ENCODE results near the gene FAM237B. TPM values are rescaled to one million over a fixed set of nuclear protein-coding genes. Genes with fewer than 3 reads are reported as not detected.

The FAM237B gene
- not detected in 3 replicates for total RNA-seq (2021)
- not detected for Bru-seq, nascent RNA
- long read RNA-seq, experiment 1, result 0 reads
- long read RNA-seq, experiment 2, result 0 reads
- long read RNA-seq, experiment 3, result 0 reads

DNA sequence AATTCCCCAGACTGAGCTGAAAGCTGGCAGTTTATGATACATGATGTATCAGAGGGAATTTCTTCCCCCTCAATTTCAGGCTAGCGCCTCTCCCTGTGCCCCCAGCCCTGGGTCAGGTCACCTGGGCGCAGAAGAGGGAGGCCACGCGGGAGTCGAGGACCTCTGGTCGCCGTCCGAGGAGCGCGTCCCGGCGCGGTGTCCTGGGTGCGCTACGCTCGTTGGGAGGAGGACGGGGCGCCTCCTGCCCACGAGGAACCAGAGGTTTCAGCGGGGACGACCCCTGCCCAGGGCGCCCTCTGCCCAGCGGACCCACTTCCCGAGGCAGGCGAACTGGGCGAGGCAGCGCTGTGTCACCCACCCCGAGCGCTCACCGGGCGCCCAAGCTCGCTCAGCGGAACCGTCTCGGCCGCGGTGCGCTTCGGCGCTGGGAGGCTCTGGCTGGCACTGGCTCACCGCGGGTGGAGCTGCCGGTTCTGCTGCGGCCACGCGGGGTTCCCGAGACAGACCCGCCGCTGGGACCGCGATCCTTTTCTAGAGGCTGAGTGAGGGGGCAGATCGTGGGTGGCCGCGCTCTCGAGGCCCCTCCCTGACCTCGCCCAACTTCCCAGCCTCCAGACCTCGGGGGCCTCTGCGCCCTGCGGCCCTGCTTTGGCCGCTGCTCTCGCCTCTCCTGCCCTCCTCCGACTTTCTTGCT lies at the start of gene FAM237B:
Gene FAM237B, minus strand, starts transcription at position 504 of the 694 bp plus-strand sequence. CDS start 1,556 bp downstream, outside the sequence.
- peak; percentile 39 for DNase-seq (ENCODE audit: low spot score)
- Mint-ChIP-seq H3K4me1 (0 out of 2 replicates have a peak, but pooled peaks cover 12% of the 10 kb centered on the region), H3K27ac (no peak within 1 kb of the TSS), H3K4me3 (peak within 1 kb of the TSS; percentile 69), H3K36me3 (no peaks in the 10 kb centered on the region), H3K9me3 (no peaks in the 10 kb centered on the region), H3K27me3 (ENCODE audit: low read depth) (peaks cover 61% of the 10 kb centered on the region)
- ChIA-PET POLR2A (no interaction called here), CTCF (interaction anchor here (1.0 to 2.3 kb wide), 3 partner anchors 8 to 107 kb away, joined by 3 to 7 read pairs (median 5); no protein-coding TSS in a partner anchor)
- TF ChIP-seq ZNF423 (CRISPR knock-in tag; IDR thresholded peaks at IDR 0.05) (peak; percentile 43; the same call in 1 of the 2 replicates), ZBTB21 (CRISPR knock-in tag; IDR thresholded peaks at IDR 0.05; ENCODE audit: borderline replicate concordance) (no peak), NR2C2 (CRISPR knock-in tag; IDR thresholded peaks at IDR 0.05) (no peak), NFYB (CRISPR knock-in tag; conservative IDR thresholded peaks at IDR 0.05; ENCODE audit: low read depth) (no peak), ATF1 (CRISPR knock-in tag; IDR thresholded peaks at IDR 0.05) (0 out of 2 replicates have a peak, but pooled peaks have one; percentile 50), TEAD1 (CRISPR knock-in tag; IDR thresholded peaks at IDR 0.05) (no peak), FOXP1 (CRISPR knock-in tag; IDR thresholded peaks at IDR 0.05; ENCODE audit: borderline replicate concordance) (peak; percentile 82), SMAD3 (CRISPR knock-in tag; IDR thresholded peaks at IDR 0.05; ENCODE audit: borderline replicate concordance) (no peak)
- TF ChIP-seq, protein P1, sequence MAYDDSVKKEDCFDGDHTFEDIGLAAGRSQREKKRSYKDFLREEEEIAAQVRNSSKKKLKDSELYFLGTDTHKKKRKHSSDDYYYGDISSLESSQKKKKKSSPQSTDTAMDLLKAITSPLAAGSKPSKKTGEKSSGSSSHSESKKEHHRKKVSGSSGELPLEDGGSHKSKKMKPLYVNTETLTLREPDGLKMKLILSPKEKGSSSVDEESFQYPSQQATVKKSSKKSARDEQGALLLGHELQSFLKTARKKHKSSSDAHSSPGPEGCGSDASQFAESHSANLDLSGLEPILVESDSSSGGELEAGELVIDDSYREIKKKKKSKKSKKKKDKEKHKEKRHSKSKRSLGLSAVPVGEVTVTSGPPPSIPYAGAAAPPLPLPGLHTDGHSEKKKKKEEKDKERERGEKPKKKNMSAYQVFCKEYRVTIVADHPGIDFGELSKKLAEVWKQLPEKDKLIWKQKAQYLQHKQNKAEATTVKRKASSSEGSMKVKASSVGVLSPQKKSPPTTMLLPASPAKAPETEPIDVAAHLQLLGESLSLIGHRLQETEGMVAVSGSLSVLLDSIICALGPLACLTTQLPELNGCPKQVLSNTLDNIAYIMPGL (CRISPR knock-in tag; IDR thresholded peaks at IDR 0.05), result peak; percentile 65; the same call in 1 of the 2 replicates
- TF ChIP-seq, protein P2, sequence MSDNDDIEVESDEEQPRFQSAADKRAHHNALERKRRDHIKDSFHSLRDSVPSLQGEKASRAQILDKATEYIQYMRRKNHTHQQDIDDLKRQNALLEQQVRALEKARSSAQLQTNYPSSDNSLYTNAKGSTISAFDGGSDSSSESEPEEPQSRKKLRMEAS (CRISPR knock-in tag; IDR thresholded peaks at IDR 0.05), result peak; percentile 69
- TF ChIP-seq, protein P3, sequence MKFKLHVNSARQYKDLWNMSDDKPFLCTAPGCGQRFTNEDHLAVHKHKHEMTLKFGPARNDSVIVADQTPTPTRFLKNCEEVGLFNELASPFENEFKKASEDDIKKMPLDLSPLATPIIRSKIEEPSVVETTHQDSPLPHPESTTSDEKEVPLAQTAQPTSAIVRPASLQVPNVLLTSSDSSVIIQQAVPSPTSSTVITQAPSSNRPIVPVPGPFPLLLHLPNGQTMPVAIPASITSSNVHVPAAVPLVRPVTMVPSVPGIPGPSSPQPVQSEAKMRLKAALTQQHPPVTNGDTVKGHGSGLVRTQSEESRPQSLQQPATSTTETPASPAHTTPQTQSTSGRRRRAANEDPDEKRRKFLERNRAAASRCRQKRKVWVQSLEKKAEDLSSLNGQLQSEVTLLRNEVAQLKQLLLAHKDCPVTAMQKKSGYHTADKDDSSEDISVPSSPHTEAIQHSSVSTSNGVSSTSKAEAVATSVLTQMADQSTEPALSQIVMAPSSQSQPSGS (CRISPR knock-in tag; IDR thresholded peaks at IDR 0.05; ENCODE audit: borderline replicate concordance, low read depth), result no peak
- TF ChIP-seq, protein P4, sequence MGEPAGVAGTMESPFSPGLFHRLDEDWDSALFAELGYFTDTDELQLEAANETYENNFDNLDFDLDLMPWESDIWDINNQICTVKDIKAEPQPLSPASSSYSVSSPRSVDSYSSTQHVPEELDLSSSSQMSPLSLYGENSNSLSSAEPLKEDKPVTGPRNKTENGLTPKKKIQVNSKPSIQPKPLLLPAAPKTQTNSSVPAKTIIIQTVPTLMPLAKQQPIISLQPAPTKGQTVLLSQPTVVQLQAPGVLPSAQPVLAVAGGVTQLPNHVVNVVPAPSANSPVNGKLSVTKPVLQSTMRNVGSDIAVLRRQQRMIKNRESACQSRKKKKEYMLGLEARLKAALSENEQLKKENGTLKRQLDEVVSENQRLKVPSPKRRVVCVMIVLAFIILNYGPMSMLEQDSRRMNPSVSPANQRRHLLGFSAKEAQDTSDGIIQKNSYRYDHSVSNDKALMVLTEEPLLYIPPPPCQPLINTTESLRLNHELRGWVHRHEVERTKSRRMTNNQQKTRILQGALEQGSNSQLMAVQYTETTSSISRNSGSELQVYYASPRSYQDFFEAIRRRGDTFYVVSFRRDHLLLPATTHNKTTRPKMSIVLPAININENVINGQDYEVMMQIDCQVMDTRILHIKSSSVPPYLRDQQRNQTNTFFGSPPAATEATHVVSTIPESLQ (CRISPR knock-in tag; IDR thresholded peaks at IDR 0.05), result no peak
- TF ChIP-seq, protein P5, sequence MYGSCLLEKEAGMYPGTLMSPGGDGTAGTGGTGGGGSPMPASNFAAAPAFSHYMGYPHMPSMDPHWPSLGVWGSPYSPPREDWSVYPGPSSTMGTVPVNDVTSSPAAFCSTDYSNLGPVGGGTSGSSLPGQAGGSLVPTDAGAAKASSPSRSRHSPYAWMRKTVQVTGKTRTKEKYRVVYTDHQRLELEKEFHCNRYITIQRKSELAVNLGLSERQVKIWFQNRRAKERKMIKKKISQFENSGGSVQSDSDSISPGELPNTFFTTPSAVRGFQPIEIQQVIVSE (CRISPR knock-in tag; IDR thresholded peaks at IDR 0.05; ENCODE audit: borderline replicate concordance), result no peak
- TF ChIP-seq, protein P6, sequence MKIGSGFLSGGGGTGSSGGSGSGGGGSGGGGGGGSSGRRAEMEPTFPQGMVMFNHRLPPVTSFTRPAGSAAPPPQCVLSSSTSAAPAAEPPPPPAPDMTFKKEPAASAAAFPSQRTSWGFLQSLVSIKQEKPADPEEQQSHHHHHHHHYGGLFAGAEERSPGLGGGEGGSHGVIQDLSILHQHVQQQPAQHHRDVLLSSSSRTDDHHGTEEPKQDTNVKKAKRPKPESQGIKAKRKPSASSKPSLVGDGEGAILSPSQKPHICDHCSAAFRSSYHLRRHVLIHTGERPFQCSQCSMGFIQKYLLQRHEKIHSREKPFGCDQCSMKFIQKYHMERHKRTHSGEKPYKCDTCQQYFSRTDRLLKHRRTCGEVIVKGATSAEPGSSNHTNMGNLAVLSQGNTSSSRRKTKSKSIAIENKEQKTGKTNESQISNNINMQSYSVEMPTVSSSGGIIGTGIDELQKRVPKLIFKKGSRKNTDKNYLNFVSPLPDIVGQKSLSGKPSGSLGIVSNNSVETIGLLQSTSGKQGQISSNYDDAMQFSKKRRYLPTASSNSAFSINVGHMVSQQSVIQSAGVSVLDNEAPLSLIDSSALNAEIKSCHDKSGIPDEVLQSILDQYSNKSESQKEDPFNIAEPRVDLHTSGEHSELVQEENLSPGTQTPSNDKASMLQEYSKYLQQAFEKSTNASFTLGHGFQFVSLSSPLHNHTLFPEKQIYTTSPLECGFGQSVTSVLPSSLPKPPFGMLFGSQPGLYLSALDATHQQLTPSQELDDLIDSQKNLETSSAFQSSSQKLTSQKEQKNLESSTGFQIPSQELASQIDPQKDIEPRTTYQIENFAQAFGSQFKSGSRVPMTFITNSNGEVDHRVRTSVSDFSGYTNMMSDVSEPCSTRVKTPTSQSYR (CRISPR knock-in tag; IDR thresholded peaks at IDR 0.05), result no peak
- TF ChIP-seq, protein P7, sequence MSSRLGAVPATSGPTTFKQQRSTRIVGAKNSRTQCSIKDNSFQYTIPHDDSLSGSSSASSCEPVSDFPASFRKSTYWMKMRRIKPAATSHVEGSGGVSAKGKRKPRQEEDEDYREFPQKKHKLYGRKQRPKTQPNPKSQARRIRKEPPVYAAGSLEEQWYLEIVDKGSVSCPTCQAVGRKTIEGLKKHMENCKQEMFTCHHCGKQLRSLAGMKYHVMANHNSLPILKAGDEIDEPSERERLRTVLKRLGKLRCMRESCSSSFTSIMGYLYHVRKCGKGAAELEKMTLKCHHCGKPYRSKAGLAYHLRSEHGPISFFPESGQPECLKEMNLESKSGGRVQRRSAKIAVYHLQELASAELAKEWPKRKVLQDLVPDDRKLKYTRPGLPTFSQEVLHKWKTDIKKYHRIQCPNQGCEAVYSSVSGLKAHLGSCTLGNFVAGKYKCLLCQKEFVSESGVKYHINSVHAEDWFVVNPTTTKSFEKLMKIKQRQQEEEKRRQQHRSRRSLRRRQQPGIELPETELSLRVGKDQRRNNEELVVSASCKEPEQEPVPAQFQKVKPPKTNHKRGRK (CRISPR knock-in tag; IDR thresholded peaks at IDR 0.05; ENCODE audit: borderline replicate concordance), result no peak
- ATAC-seq, result peak; percentile 87
